ENCODE data around the gene SLC9A2.

Gene SLC9A2

GRCh38 chr2:102619414-102620319, at the start of gene SLC9A2:
Gene SLC9A2, plus strand, starts transcription at chr2:102619553. Its CDS starts 296 bp downstream, at chr2:102619849.
- DNase-seq (ENCODE audit: low read depth): no peak

DNA sequence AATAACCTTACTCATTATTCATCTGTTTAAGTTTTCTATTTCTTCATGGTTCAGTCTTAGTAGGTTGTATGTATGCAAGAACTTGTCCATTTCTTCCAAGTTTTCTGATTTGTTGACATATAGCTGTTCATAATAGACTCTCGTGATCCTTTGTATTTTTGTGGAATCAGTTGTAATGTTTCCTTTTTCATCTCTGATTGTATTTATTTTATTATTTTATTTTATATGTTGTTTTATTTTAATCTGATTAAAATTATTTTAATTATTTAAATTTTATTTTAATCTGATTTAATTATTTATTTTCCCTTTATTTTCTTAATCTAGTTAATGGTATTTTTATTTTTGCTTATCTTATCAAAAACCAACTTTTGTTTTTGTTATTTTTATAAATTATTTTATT, 43.5 kb upstream of the SLC9A2 start:
- DNase-seq (ENCODE audit: low read depth): no peak

DNA sequence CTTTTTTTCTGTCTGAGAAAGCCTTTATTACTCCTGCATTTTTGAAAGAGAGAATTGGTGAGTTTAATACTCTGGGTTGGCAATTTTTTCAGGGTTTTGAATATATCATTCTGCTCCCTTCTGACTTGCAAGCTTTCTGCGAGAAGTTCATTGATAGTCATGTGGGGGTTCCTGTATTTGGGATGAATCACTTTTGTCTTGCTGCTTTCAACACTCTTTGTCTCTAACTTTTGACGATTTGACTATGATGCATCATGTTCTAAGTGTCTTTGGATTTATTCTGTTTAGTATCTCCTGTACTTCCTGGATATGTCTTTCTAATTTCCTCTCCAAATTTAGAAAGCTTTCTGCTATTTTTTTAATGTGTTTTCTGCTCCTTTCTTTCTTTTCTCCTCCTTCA, 41.0 kb upstream of the SLC9A2 start:
- DNase-seq (ENCODE audit: low read depth): no peak

DNA sequence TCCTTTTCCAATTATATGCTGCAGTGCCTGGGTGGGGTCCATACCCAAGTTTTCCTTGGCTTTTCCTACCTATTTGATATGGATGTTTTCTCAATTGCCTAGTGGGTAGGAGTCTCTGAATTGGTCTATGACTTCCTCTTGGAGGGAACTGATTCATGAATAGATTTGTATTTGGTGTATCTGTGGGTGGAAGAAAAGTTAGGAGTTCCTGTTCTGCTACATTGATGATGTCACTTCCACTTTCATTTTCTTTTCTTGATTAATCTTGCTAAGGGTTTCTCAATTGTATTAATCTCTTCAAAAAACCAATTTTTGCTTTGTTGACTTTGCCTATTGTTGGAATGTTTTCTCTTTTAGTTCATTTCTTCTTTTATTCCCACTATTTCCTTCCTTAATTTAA, 37.4 kb upstream of the SLC9A2 start:
- DNase-seq (ENCODE audit: low read depth): no peak

- DNase-seq (ENCODE audit: low read depth): no peak
Measured at GRCh38 chr2:102582845-102583244, 36.5 kb upstream of the SLC9A2 start.

GRCh38 chr2:102585847-102586404, 33.4 kb upstream of the SLC9A2 start:
- no peak for DNase-seq (ENCODE audit: low read depth)

GRCh38 chr2:102588213-102588939, 31.0 kb upstream of the SLC9A2 start:
- DNase-seq (ENCODE audit: low read depth): no peak

DNA sequence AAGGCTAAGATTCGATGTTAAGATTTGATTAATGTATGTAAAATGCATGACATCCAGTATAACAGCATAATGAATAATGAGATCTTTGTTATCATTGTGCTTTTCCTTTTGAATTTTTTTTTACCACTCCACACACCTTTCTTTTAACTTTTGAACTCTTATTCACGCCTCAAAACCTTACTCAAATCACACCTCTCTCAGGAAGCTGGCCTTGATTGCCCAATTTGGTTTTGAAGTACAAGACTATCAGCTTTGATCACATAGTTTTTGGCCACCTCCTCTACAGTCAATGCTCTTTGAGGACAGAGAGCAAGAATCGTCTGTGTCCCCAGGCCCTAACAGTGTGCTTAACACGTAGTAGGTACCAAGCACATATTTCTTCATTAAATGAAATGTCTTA, 29.9 kb upstream of the SLC9A2 start:
- DNase-seq (ENCODE audit: low read depth): no peak

DNA sequence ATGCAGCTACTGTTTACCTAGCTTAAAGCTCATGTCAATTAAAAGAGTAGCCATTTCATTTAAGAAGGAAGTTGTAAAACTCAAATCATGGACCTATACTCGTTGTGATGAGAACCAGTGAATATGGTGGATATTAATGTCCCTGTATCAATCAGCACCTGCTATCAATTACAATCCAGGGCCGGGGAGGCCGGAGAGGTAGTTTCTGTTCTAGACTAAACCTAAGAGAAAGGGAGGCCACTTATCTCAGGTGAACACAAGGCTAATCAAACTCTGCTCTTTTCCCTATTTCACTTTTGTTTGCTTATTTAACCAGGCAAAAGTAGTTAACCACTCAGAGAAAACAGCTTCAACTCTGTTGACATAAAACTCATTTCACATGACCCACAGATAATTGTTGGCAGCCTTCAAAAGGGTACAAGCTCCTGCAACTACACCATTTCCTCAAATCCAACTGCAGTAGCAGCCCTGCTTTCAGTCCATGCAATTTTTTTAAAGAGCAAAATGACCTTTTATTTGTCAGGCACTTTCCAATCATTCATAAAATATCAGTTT, 27.8 kb upstream of the SLC9A2 start:
- DNase-seq (ENCODE audit: low read depth): no peak

GRCh38 chr2:102592601-102593000, 26.8 kb upstream of the SLC9A2 start:
- DNase-seq (ENCODE audit: low read depth): no peak

GRCh38 chr2:102593516-102593915, 25.8 kb upstream of the SLC9A2 start:
- DNase-seq (ENCODE audit: low read depth): no peak

DNA sequence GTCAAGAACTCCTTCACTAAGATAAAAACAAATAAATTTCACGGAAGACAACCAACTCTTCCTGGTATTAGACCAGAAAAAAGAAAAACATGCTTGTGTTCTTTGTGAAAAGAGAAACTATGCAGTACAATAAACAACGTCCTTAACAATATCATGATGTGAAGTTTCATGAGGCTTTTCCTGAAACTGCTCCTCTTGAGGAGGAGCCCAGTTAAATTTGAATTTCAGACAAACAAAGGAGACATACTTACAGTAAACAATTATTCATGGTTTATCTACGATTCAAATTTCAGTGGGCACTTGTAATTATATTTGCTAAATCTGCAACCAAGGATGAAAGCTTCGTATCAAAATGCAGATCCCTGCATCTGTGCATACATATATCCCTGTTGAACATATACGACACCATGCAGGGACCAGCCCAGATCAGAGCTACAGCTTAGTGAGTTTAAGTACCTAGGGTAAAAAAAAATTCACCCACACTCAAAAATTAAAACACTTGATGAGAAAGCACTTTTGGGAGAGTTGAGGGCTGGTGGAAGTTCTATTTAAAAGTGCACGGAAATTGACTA, 24.8 kb upstream of the SLC9A2 start:
- no peak for DNase-seq (ENCODE audit: low read depth)

DNA sequence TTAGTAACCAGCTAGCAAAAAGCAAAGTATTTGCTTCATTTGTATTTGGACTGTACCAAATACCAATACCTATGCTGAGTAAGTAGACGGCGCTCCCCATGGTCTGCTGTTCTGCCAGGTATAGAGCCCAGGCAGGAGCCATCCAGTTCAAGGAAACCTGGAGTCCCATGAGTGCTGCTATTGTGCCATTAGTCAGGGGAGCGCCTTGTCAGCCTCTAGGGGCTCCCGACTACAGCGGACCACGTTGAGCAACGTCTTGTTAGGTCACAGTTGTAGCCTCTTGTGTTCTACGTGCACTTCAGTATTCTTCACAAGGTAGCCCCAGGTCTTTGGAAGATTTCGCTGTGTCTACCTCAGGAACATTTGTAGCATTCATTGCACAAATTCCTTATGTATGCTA, 21.6 kb upstream of the SLC9A2 start:
- no peak for DNase-seq (ENCODE audit: low read depth)

DNA sequence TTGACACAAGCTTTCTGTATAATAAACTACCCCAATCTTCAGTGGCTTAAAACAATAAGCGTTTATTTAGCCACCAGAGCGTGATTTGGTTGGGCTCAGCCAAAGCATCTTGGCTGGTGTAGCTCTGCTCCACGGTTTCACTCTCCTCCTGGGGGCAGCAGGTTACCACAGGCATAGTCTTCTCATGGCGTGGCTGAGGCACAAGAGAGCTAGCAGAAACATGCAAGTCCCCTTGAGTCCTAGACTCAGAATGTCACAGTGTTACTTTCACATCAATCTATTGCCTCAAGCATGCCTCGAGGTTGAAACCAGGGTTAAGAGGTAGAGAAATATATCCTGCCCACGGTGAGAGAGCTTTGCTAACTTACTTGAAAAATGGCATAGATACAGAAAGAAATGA, 19.9 kb upstream of the SLC9A2 start:
- DNase-seq (ENCODE audit: low read depth): no peak

DNA sequence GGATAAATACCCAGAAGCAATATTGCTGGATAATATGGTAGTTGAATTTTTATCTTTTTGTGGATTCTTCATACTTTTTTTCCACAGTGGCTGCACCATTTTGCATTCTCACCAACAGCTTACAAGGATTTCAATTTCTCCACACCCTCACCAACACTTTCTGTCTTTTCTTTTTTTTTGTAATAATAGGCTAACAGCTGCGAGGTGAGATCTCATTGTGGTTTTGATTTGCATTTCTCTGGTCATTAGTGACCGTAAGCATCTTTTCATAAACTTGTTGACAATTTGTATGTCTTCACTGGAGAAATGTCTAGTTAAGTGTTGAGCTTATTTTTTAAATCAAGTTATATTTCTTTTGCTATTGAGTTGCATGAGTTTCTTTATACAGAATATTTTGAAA, 17.6 kb upstream of the SLC9A2 start:
- no peak for DNase-seq (ENCODE audit: low read depth)

GRCh38 chr2:102603904-102604303, 15.4 kb upstream of the SLC9A2 start:
- no peak for DNase-seq (ENCODE audit: low read depth)

DNA sequence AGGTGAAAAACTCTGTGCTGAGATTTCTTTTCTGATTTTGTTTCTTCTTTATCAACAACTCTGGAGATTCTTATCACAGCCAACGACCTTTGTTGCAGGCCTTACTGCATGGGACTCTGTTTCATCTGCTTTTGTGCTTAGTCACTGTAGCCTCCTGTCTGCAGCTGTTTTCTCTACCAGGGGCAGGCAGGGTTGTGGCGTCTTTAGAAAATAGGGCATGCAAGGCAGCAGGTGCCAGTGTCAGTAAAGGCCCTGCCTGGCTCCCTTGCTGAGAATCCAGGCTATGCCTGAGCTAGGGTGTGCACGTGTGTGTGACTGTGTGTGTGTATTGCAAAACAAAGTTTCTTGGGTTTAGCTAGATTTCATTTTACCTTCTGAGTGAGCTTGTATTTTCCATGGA, 14.6 kb upstream of the SLC9A2 start:
- DNase-seq (ENCODE audit: low read depth): no peak

DNA sequence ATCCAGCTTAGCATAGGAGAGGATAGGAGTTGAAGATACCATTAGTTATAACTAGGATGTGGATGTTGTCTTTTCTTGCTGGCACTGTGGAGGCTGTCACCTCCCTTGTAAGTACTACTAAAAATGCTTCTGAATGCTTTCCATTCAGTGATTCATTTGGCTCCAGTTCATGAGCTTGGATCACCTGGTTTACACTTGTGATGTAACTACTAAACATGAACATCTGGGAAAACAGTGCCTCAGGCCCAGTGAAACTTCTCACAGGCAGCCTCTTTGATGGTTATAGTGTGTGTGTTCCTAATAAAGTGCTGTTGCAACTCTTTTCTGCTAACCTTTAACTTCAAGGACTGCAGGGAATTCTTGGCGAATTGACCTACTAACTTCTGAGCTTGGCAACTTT, 13.0 kb upstream of the SLC9A2 start:
- no peak for DNase-seq (ENCODE audit: low read depth)

DNA sequence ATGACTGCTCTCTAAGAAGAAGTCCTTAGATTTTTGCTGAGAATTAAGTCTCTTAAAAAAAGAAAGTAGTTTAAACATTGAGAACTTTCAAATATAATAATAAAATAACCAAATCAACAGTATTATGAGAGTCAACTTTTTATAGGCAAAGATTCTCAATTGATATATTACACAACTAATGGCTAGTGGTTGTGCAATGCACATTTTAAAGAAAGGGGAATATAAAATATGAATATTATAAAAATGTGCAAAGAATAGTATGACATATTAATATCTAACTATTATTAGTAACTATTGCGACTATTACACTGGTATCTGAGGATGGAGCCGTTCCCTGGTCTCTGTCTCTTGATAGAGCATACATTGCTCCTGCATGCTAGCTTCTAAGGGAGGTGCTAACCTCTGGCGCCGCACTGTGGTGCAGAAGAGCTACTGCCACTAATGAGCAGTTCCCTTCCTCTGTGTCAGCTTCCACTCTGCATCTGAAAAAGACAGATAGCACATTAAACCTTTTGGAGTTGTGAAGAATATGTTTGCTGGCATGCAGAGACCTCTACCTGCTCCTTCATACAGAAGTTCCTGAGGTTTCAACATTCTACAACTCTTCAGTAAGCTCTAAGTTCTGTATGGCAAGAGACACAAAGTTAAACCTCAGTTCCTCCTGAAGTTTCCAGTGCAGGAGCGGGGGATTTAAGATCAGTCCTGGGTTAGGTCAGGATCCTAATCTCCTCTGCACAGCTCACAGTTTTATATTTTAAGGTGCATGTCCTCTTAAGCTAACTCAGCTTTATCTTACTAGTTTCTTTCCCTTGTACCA, 3.5 kb upstream of the SLC9A2 start:
- no peak for DNase-seq (ENCODE audit: low read depth)

- DNase-seq (ENCODE audit: low read depth): no peak
Measured at GRCh38 chr2:102618452-102619413, 620 bp upstream of the SLC9A2 start.

Data from activated T-cell treated with anti-CD3 and anti-CD28 coated beads for 1 hour (primary cell).